Measurements from ENCODE around the gene KAT6B. TPM values are rescaled to one million over a fixed set of nuclear protein-coding genes. Genes with fewer than 3 reads are reported as not detected.

KAT6B gene
- polyA plus RNA-seq, 1 donor from 2014 or later = 11.5 TPM

DNA sequence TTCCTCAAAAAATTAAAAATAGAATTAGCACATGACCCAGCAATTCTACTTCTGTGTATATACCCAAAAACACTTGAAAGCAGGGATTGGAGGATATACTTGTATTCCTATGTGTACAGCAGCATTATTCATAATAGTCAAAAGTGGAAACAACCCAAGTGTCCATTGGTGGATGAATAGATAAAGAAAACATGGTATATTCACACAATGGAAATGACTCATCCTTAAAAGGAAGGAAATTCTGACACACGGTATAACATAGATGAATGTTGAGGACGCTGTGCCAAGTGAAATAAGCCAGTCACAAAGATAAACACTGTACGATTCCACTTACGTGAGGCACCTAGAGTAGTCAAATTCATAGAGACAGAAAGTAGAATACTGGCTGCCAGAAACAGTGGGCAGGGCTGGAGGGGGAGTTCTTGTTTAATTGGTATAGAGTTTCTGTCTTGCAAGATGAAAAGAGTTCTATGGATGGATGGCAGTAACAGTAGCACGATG lies 26.6 kb upstream of the KAT6B start:
- Histone ChIP-seq H3K4me3 (ENCODE audit: low read length) (no peak overlapping the region), H3K79me2 (replicated peaks; ENCODE audit: insufficient read depth, low read length) (no peaks in the 10 kb centered on the region), H2AFZ (ENCODE audit: low read depth, low read length) (no peak overlapping the region), H3K27me3 (ENCODE audit: insufficient read depth, low read depth, low read length) (no peaks in the 10 kb centered on the region), H3K27ac (ENCODE audit: low read length) (no peak overlapping the region), H3F3A (ENCODE audit: insufficient read depth, low read length, poor library complexity, severe bottlenecking) (no peaks in the 10 kb centered on the region), H3K36me3 (ENCODE audit: insufficient read depth, low read length) (no peaks in the 10 kb centered on the region), H4K20me1 (ENCODE audit: insufficient read depth) (no peaks in the 10 kb centered on the region), H3K9me3 (ENCODE audit: low read length) (no peaks in the 10 kb centered on the region), H3K9me2 (ENCODE audit: insufficient read depth, low read length) (no peaks in the 10 kb centered on the region), H3K4me2 (ENCODE audit: low read length) (no peak overlapping the region), H3K9ac (ENCODE audit: low read length) (no peak overlapping the region)
- TF ChIP-seq, protein P1, sequence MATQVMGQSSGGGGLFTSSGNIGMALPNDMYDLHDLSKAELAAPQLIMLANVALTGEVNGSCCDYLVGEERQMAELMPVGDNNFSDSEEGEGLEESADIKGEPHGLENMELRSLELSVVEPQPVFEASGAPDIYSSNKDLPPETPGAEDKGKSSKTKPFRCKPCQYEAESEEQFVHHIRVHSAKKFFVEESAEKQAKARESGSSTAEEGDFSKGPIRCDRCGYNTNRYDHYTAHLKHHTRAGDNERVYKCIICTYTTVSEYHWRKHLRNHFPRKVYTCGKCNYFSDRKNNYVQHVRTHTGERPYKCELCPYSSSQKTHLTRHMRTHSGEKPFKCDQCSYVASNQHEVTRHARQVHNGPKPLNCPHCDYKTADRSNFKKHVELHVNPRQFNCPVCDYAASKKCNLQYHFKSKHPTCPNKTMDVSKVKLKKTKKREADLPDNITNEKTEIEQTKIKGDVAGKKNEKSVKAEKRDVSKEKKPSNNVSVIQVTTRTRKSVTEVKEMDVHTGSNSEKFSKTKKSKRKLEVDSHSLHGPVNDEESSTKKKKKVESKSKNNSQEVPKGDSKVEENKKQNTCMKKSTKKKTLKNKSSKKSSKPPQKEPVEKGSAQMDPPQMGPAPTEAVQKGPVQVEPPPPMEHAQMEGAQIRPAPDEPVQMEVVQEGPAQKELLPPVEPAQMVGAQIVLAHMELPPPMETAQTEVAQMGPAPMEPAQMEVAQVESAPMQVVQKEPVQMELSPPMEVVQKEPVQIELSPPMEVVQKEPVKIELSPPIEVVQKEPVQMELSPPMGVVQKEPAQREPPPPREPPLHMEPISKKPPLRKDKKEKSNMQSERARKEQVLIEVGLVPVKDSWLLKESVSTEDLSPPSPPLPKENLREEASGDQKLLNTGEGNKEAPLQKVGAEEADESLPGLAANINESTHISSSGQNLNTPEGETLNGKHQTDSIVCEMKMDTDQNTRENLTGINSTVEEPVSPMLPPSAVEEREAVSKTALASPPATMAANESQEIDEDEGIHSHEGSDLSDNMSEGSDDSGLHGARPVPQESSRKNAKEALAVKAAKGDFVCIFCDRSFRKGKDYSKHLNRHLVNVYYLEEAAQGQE (IDR thresholded peaks at IDR 0.05; ENCODE audit: borderline replicate concordance) = no peak
- TF ChIP-seq EZH2 (IDR thresholded peaks at IDR 0.05; ENCODE audit: borderline replicate concordance, insufficient read depth, low read length, poor library complexity, severe bottlenecking) (no peak), EP300 (conservative IDR thresholded peaks at IDR 0.05; ENCODE audit: poor library complexity, severe bottlenecking) (no peak), CTCF (IDR thresholded peaks at IDR 0.05; ENCODE audit: poor library complexity, severe bottlenecking) (no peak), POLR2AphosphoS5 (IDR thresholded peaks at IDR 0.05) (no peak), MXI1 (conservative IDR thresholded peaks at IDR 0.05; ENCODE audit: poor library complexity, severe bottlenecking) (no peak), SMC3 (conservative IDR thresholded peaks at IDR 0.05; ENCODE audit: poor library complexity) (no peak), RAD21 (conservative IDR thresholded peaks at IDR 0.05) (no peak), TAF1 (IDR thresholded peaks at IDR 0.05; ENCODE audit: low read depth) (no peak)

GRCh38 chr10:74801447-74801846 lies 25.0 kb upstream of the KAT6B start:
- Histone ChIP-seq H3K27ac (ENCODE audit: low read length) (no peak overlapping the region), H3K27me3 (ENCODE audit: insufficient read depth, low read depth, low read length) (no peaks in the 10 kb centered on the region), H3K9me3 (ENCODE audit: low read length) (no peaks in the 10 kb centered on the region), H4K20me1 (ENCODE audit: insufficient read depth) (no peaks in the 10 kb centered on the region), H3F3A (ENCODE audit: insufficient read depth, low read length, poor library complexity, severe bottlenecking) (no peaks in the 10 kb centered on the region), H3K9me2 (ENCODE audit: insufficient read depth, low read length) (no peaks in the 10 kb centered on the region), H3K79me2 (replicated peaks; ENCODE audit: insufficient read depth, low read length) (no peaks in the 10 kb centered on the region), H3K36me3 (ENCODE audit: insufficient read depth, low read length) (no peaks in the 10 kb centered on the region), H3K4me2 (ENCODE audit: low read length) (no peak overlapping the region), H3K9ac (ENCODE audit: low read length) (no peak overlapping the region), H2AFZ (ENCODE audit: low read depth, low read length) (no peak overlapping the region), H3K4me3 (ENCODE audit: low read length) (no peak overlapping the region)
- TF ChIP-seq TAF1 (IDR thresholded peaks at IDR 0.05; ENCODE audit: low read depth) = no peak
- TF ChIP-seq MXI1 (conservative IDR thresholded peaks at IDR 0.05; ENCODE audit: poor library complexity, severe bottlenecking) = no peak
- no peak for TF ChIP-seq EZH2 (IDR thresholded peaks at IDR 0.05; ENCODE audit: borderline replicate concordance, insufficient read depth, low read length, poor library complexity, severe bottlenecking)
- TF ChIP-seq CTCF (IDR thresholded peaks at IDR 0.05; ENCODE audit: poor library complexity, severe bottlenecking) = no peak
- no peak for TF ChIP-seq SMC3 (conservative IDR thresholded peaks at IDR 0.05; ENCODE audit: poor library complexity)
- TF ChIP-seq POLR2AphosphoS5 (IDR thresholded peaks at IDR 0.05) = no peak
- no peak for TF ChIP-seq RAD21 (conservative IDR thresholded peaks at IDR 0.05)
- no peak for TF ChIP-seq EP300 (conservative IDR thresholded peaks at IDR 0.05; ENCODE audit: poor library complexity, severe bottlenecking)
- TF ChIP-seq, protein P1 (IDR thresholded peaks at IDR 0.05; ENCODE audit: borderline replicate concordance) = no peak
